IPS-15b (cell line): ENCODE data around the gene HCN4.

Experiments
- H3K27me3 ChIP-seq: one replicate; pipeline ENCODE4 v1.6.1; 2013; ENCODE audit warnings: low read length; ENCODE audit not compliant: control insufficient read depth, insufficient read depth
- H3K36me3 ChIP-seq: one replicate; pipeline ENCODE4 v1.6.1; 2013; ENCODE audit warnings: low read length; ENCODE audit not compliant: control insufficient read depth, insufficient read depth
- H3K4me1 ChIP-seq: one replicate; pipeline ENCODE4 v1.6.1; 2013; ENCODE audit warnings: mild to moderate bottlenecking, low read length; ENCODE audit not compliant: control insufficient read depth, insufficient read depth
- H3K4me3 ChIP-seq: one replicate; pipeline ENCODE4 v1.5.1; 2013; ENCODE audit warnings: low read depth, low read length
- H3K9ac ChIP-seq: one replicate; pipeline ENCODE4 v1.6.1; 2013; ENCODE audit warnings: low read depth, mild to moderate bottlenecking, low read length
- H3K9me3 ChIP-seq: one replicate; pipeline ENCODE4 v1.6.1; 2013; ENCODE audit warnings: mild to moderate bottlenecking, low read length; ENCODE audit not compliant: control insufficient read depth, insufficient read depth

The HCN4 gene

DNA sequence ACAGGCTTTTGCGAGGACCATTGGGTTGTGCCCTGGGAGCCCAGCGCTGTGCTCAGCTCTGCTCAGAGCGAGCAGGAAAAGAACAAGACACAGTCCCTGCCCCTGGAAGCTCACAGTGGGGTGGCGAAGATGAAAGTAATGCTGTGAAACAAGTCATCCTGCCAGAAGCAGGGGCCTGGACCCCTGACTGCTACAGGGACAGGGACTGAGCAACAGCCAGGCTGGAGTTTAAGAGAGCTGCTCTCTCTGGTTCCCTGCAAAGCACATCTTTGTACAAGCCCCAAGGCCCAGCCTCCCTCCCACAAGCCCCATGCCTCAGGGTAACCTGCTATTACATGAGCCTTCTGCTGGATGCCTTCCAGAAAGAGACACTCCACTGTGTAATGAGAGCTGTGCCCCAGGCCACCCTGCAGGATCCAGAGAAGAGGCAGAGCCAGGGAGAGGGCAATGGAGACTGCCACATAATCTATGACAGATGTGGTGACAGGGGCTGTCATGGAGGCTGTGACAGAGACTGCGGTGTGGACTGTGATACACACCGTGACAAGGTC is 7.1 kb upstream of the HCN4 start:
- Histone ChIP-seq H3K27me3 (peaks cover 2% of the 10 kb centered on the region), H3K9ac (no peak overlapping the region), H3K9me3 (no peaks in the 10 kb centered on the region), H3K36me3 (no peaks in the 10 kb centered on the region), H3K4me3 (no peak overlapping the region), H3K4me1 (peaks cover 7% of the 10 kb centered on the region)

GRCh38 chr15:73375012-73375411 is 6.3 kb upstream of the HCN4 start:
- no peak overlapping the region for H3K9ac ChIP-seq
- H3K4me3 ChIP-seq: no peak overlapping the region
- H3K27me3 ChIP-seq: peaks cover 10% of the 10 kb centered on the region
- no peaks in the 10 kb centered on the region for H3K9me3 ChIP-seq
- H3K4me1 ChIP-seq: peaks cover 9% of the 10 kb centered on the region
- H3K36me3 ChIP-seq: no peaks in the 10 kb centered on the region

DNA sequence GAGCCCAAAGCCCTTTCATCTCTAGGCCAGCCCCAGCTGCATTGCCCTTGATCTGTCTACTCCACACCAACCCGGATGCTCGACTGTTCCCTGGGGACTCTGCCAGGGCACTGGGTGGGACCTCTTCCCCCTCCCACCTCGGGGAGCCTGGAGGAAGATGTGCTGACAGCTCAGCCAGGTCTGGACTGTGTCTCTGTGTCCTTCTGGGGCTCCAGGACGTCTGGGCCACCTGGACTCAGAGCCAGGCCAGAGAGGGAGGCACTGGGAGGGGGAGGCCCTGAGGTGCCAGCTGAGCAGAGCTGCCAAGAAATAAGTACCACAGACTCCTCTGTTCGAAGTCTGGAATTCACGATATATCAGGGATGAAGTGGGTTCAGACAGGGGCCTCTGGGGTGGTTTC is 5.8 kb upstream of the HCN4 start:
- Histone ChIP-seq H3K4me3 (no peak overlapping the region), H3K9me3 (no peaks in the 10 kb centered on the region), H3K27me3 (peaks cover 14% of the 10 kb centered on the region), H3K36me3 (no peaks in the 10 kb centered on the region), H3K4me1 (peaks cover 11% of the 10 kb centered on the region), H3K9ac (no peak overlapping the region)

GRCh38 chr15:73373221-73373620 is 4.5 kb upstream of the HCN4 start:
- no peak overlapping the region for H3K9ac ChIP-seq
- H3K27me3 ChIP-seq: peaks cover 20% of the 10 kb centered on the region
- H3K9me3 ChIP-seq: no peaks in the 10 kb centered on the region
- no peaks in the 10 kb centered on the region for H3K36me3 ChIP-seq
- H3K4me1 ChIP-seq: peaks cover 11% of the 10 kb centered on the region
- no peak overlapping the region for H3K4me3 ChIP-seq

DNA sequence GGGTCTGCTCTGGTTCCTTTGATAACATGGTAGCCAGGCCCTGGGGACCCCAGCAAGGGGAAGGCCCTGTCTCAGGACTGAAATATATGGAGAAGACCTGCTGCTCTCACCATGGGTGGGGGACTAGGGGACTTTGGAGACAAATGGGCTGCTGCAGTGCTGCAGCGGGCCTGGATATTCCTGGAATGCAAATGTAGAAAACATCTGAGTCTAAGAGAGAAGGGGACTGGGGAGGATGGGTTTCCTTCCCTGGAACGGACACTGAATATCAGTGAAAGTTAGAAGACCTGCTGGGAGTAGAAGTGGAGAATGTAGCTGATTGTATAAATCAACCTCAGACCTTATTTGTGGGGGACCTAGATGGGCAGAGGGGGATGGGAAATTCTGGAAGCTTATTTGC is 3.1 kb upstream of the HCN4 start:
- Histone ChIP-seq H3K4me3 (no peak overlapping the region), H3K9ac (no peak overlapping the region), H3K36me3 (peaks cover under 1% of the 10 kb centered on the region), H3K27me3 (peaks cover 26% of the 10 kb centered on the region), H3K9me3 (no peaks in the 10 kb centered on the region), H3K4me1 (peaks cover 13% of the 10 kb centered on the region)

DNA sequence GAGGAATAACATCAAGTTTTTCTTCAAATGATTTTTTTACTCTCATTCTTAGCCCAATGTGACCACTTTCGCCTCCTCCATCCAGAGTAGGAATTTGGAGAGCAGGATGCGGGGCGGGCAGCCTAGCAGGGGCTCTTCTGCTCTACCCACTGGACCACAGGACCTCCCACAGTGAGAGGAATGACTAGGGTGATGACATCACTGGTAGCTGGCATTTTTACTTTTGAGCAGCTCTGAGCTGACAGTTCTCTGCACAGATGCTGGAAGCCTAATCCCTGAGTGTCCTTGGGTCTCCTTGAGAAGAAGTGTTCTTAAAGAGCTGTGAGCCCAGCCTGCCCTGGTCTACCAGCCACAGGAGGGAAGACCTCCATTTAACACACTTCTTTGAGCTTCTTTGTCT is 1.4 kb upstream of the HCN4 start:
- Histone ChIP-seq H3K27me3 (peaks cover 31% of the 10 kb centered on the region), H3K4me1 (peaks cover 17% of the 10 kb centered on the region), H3K9me3 (no peaks in the 10 kb centered on the region)

DNA sequence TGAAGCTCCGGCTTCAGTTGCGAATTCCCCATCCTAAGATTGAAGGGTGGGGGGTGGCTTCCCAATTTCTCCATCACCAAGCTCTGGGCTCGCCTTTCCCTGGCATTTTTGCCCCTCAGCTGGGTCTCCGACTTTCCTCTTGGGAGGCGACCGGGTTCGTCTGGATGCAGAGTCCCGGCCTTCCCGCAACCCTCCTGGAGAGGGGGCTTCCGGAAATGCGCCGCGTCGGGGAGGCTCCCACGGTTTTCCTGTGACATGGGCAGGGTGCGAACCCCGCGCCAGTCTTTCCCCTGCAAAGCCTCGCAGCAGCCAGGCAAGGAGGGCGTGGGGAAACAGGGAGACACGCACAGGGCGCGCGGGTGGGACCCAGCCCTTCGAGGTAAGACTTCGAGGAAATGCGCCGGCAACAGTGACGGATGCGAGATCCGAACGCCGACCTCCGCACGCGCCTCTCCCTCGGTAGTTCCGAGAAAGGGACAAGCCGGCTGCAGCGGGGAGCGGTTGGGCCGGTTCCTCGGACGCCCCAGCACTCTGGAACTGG is 466 bp upstream of the HCN4 start:
- peaks cover 5% of the 10 kb centered on the region for H3K36me3 ChIP-seq
- peak overlapping the region; percentile 65 for H3K4me3 ChIP-seq
- no peak overlapping the region for H3K9ac ChIP-seq
- no peaks in the 10 kb centered on the region for H3K9me3 ChIP-seq
- H3K4me1 ChIP-seq: peaks cover 17% of the 10 kb centered on the region
- H3K27me3 ChIP-seq: peaks cover 31% of the 10 kb centered on the region

More for the DNA sequence above, 1.4 kb upstream of the HCN4 start:
- Histone ChIP-seq H3K36me3 (peaks cover 5% of the 10 kb centered on the region), H3K9ac (no peak overlapping the region), H3K4me3 (peak overlapping the region; percentile 65)

GRCh38 chr15:73367624-73368300 is 996 bp downstream of the HCN4 start:
- Histone ChIP-seq H3K9ac (peak overlapping the region; percentile 65), H3K36me3 (peaks cover 5% of the 10 kb centered on the region), H3K27me3 (peaks cover 31% of the 10 kb centered on the region), H3K9me3 (no peaks in the 10 kb centered on the region), H3K4me3 (peak overlapping the region; percentile 65), H3K4me1 (peaks cover 20% of the 10 kb centered on the region)

DNA sequence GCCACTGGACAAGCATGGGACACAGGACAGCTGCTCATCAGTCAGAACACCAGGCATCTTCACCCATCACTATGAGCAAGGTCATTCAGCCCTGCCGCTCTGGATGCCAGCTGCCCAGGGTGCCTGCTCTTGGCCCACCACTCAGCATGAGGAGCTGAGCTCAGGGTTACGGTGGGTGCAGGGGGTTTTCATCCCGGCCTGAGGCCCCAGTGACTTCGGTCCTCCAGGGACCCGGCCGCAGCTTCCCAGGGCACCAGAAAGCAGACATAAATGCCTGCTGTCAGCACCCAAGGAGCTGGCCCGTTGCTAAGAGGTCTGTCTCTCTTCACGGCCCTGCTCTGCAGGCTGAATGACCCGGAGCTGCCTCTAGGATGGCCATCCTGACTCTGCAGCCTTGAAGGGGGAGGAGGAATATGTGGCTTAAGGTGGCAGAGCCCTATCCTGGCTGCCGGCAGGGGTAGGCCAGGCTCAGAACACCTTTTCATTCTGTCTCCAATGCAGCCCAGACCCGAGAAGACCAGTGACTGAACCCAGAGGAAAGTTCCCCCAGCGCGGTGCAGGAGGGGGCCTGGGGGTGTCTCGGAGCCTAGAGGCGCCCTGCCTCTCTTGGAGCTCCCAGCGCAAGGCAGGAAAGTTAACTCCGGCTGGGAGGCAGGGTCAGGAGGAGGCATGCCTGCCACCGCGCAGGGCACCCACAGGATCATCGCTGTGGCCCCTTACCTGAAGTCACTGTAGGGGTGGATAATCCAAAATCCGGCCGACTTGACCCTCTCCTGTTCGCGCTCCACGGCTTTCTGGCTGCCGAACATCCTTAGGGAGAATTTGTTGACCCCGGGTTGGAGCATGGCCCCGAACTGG is 1.8 kb downstream of the HCN4 start:
- Histone ChIP-seq H3K27me3 (peaks cover 30% of the 10 kb centered on the region), H3K4me1 (peaks cover 24% of the 10 kb centered on the region), H3K4me3 (peak overlapping the region; percentile 65), H3K9me3 (no peaks in the 10 kb centered on the region), H3K36me3 (peaks cover 5% of the 10 kb centered on the region), H3K9ac (peak overlapping the region; percentile 65)

GRCh38 chr15:73364070-73364469 is 4.7 kb downstream of the HCN4 start:
- H3K9ac ChIP-seq: no peak overlapping the region
- H3K27me3 ChIP-seq: peaks cover 12% of the 10 kb centered on the region
- H3K36me3 ChIP-seq: peaks cover 5% of the 10 kb centered on the region
- H3K4me1 ChIP-seq: peaks cover 14% of the 10 kb centered on the region
- no peak overlapping the region for H3K4me3 ChIP-seq
- H3K9me3 ChIP-seq: no peaks in the 10 kb centered on the region

DNA sequence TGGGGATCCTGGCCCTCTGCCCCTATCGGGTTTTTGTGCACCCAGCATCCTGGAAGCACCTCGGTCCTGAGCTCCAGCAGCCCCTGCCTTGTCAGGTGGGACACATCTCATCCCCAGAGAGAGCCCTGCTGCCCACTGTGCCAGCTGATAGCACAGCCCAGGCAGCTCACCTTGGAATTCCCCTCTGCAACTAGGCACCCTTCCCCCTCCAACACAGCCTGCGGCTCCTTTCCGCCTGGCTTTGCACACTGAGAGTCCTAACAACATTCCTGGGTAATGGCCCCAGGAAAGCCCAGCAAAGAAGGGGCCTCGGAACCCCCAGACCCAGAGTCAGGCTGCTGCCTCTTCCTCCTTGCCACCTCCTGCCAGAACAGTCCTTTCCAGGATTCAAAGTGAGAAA is 5.9 kb downstream of the HCN4 start:
- H3K4me1 ChIP-seq: peaks cover 14% of the 10 kb centered on the region
- H3K4me3 ChIP-seq: no peak overlapping the region
- no peaks in the 10 kb centered on the region for H3K9me3 ChIP-seq
- H3K27me3 ChIP-seq: peaks cover 11% of the 10 kb centered on the region
- peaks cover 9% of the 10 kb centered on the region for H3K36me3 ChIP-seq
- H3K9ac ChIP-seq: no peak overlapping the region
